Astrocyte (in vitro differentiated cells and primary cell): Measurements from ENCODE around the gene GDF7. TPM values are rescaled to one million over a fixed set of nuclear protein-coding genes. Genes with fewer than 3 reads are reported as not detected.

Experiments used
- DNase-seq: peaks from one replicate; pipeline ENCODE4 v3.0.0-alpha.2; 2010; ENCODE audit warnings: low read depth
- FAIRE-seq: peaks from 2 replicates; lab custom pipeline; 2011; peaks lifted over from hg19 to GRCh38; lab: Jason Lieb, UNC
- H2AFZ ChIP-seq: 2 replicates; pipeline ENCODE4 v1.6.0; 2012; ENCODE audit warnings: low read depth, low read length, inconsistent platforms
- H3K27ac ChIP-seq: 2 replicates; pipeline ENCODE4 v1.5.1; 2011; ENCODE audit warnings: low read depth, low read length, inconsistent platforms
- H3K27me3 ChIP-seq: 2 replicates; pipeline ENCODE4 v1.6.0; 2011; ENCODE audit warnings: low read length, inconsistent platforms; ENCODE audit not compliant: insufficient read depth
- H3K36me3 ChIP-seq: 2 replicates; pipeline ENCODE4 v1.5.1; 2011; ENCODE audit warnings: low read length, inconsistent platforms; ENCODE audit not compliant: insufficient read depth
- H3K4me1 ChIP-seq: 2 replicates; pipeline ENCODE4 v1.5.1; 2011; ENCODE audit warnings: low read length, inconsistent platforms; ENCODE audit not compliant: insufficient read depth
- H3K4me2 ChIP-seq: 2 replicates; pipeline ENCODE4 v1.6.0; 2012; ENCODE audit warnings: low read length, inconsistent platforms
- H3K4me3 ChIP-seq: 2 replicates; pipeline ENCODE4 v1.5.1; 2011; ENCODE audit warnings: low read depth, mild to moderate bottlenecking, low read length, inconsistent platforms; ENCODE audit not compliant: insufficient read depth
- H3K79me2 ChIP-seq: 2 replicates; pipeline ENCODE4 v1.6.0; 2012; ENCODE audit warnings: mild to moderate bottlenecking, low read length, inconsistent platforms; ENCODE audit not compliant: insufficient read depth
- H3K9ac ChIP-seq: 2 replicates; pipeline ENCODE4 v1.6.0; 2012; ENCODE audit warnings: mild to moderate bottlenecking, low read length, inconsistent platforms
- H3K9me3 ChIP-seq: 2 replicates; pipeline ENCODE4 v1.5.1; 2012; ENCODE audit warnings: low read depth, mild to moderate bottlenecking, low read length, inconsistent platforms; ENCODE audit not compliant: insufficient read depth
- H4K20me1 ChIP-seq: 2 replicates; pipeline ENCODE4 v1.6.0; 2012; ENCODE audit warnings: low read length, inconsistent platforms; ENCODE audit not compliant: insufficient read depth
- H3K27ac Mint-ChIP-seq: one replicate; pipeline ENCODE4 v1.8.0; 2021; ENCODE audit warnings: mild to moderate bottlenecking, mixed read lengths; ENCODE audit not compliant: unreplicated experiment
- H3K27me3 Mint-ChIP-seq: one replicate; pipeline ENCODE4 v1.8.0; 2021; ENCODE audit warnings: low read depth, mixed read lengths; ENCODE audit not compliant: unreplicated experiment
- H3K36me3 Mint-ChIP-seq: one replicate; pipeline ENCODE4 v1.8.0; 2021; ENCODE audit warnings: low read depth, mixed read lengths; ENCODE audit not compliant: unreplicated experiment
- H3K4me1 Mint-ChIP-seq: one replicate; pipeline ENCODE4 v1.8.0; 2021; ENCODE audit warnings: low read depth, mixed read lengths; ENCODE audit not compliant: unreplicated experiment
- H3K4me3 Mint-ChIP-seq: one replicate; pipeline ENCODE4 v1.8.0; 2021; ENCODE audit warnings: mild to moderate bottlenecking, moderate library complexity, mixed read lengths; ENCODE audit not compliant: unreplicated experiment
- H3K9me3 Mint-ChIP-seq: one replicate; pipeline ENCODE4 v1.8.0; 2021; ENCODE audit warnings: mild to moderate bottlenecking, mixed read lengths; ENCODE audit not compliant: unreplicated experiment
- CTCF ChIP-seq: IDR thresholded peaks from 2 replicates; pipeline ENCODE4 v1.5.1; 2011; ENCODE audit warnings: low read depth, mild to moderate bottlenecking, inconsistent platforms, low read length, moderate library complexity; ENCODE audit not compliant: insufficient read depth
- EZH2 ChIP-seq: IDR thresholded peaks from 2 replicates; pipeline ENCODE4 v1.6.1; 2012; ENCODE audit warnings: mild to moderate bottlenecking, low read length, inconsistent platforms; ENCODE audit not compliant: insufficient read depth
- total RNA-seq: library from RNA; stranded (reverse); gene quantifications from 2 replicates; pipeline ENCODE4 v1.2.1, GENCODE V29; 2021

The GDF7 gene
- total RNA-seq, 1 donor from 2014 or later, result 1.9 TPM

- no peaks in the 10 kb centered on the region for H3K36me3 ChIP-seq
- Mint-ChIP-seq H3K27ac (no peak overlapping the region), H3K36me3 (peaks cover 2% of the 10 kb centered on the region), H3K4me1 (peaks cover 17% of the 10 kb centered on the region), H3K4me3 (no peak overlapping the region), H3K9me3 (no peaks in the 10 kb centered on the region), H3K27me3 (no peaks in the 10 kb centered on the region)
- no peaks in the 10 kb centered on the region for H3K9me3 ChIP-seq
- H3K79me2 ChIP-seq, result no peaks in the 10 kb centered on the region
- H3K4me1 ChIP-seq, result no peaks in the 10 kb centered on the region
- DNase-seq (peak; percentile 63), FAIRE-seq (no peak)
- no peak for TF ChIP-seq CTCF
- TF ChIP-seq EZH2, result no peak
- H2AFZ ChIP-seq, result no peak overlapping the region
- no peak overlapping the region for H3K4me3 ChIP-seq
- H4K20me1 ChIP-seq, result peaks cover 5% of the 10 kb centered on the region
- no peak overlapping the region for H3K9ac ChIP-seq
- no peaks in the 10 kb centered on the region for H3K27me3 ChIP-seq
- no peak overlapping the region for H3K27ac ChIP-seq
- H3K4me2 ChIP-seq, result peak overlapping the region; percentile 45
Observed at GRCh38 chr2:20702563-20702962, 35.6 kb downstream of the GDF7 start.

GRCh38 chr2:20704886-20705285 lies 37.9 kb downstream of the GDF7 start:
- Histone ChIP-seq H3K27ac (no peak overlapping the region), H3K4me1 (no peaks in the 10 kb centered on the region), H3K27me3 (no peaks in the 10 kb centered on the region), H3K79me2 (no peaks in the 10 kb centered on the region), H4K20me1 (peaks cover 7% of the 10 kb centered on the region), H2AFZ (no peak overlapping the region), H3K36me3 (no peaks in the 10 kb centered on the region), H3K4me3 (no peak overlapping the region), H3K9me3 (no peaks in the 10 kb centered on the region), H3K9ac (no peak overlapping the region), H3K4me2 (no peak overlapping the region)
- Mint-ChIP-seq H3K27me3 (no peaks in the 10 kb centered on the region), H3K27ac (no peak overlapping the region), H3K4me1 (peaks cover 9% of the 10 kb centered on the region), H3K9me3 (no peaks in the 10 kb centered on the region), H3K36me3 (peaks cover 5% of the 10 kb centered on the region), H3K4me3 (no peak overlapping the region)
- DNase-seq (no peak), FAIRE-seq (no peak)
- no peak for TF ChIP-seq EZH2
- no peak for TF ChIP-seq CTCF

- TF ChIP-seq EZH2, result no peak
- TF ChIP-seq CTCF, result no peak
- Histone ChIP-seq H3K9me3 (no peaks in the 10 kb centered on the region), H3K9ac (no peak overlapping the region), H2AFZ (no peak overlapping the region), H3K4me1 (no peaks in the 10 kb centered on the region), H3K27me3 (no peaks in the 10 kb centered on the region), H3K79me2 (no peaks in the 10 kb centered on the region), H4K20me1 (peaks cover 7% of the 10 kb centered on the region), H3K36me3 (no peaks in the 10 kb centered on the region), H3K4me2 (no peak overlapping the region), H3K4me3 (no peak overlapping the region), H3K27ac (no peak overlapping the region)
- H3K27ac Mint-ChIP-seq, result no peak overlapping the region
- FAIRE-seq (no peak), DNase-seq (no peak)
- H3K27me3 Mint-ChIP-seq, result no peaks in the 10 kb centered on the region
- H3K4me1 Mint-ChIP-seq, result peaks cover 9% of the 10 kb centered on the region
- H3K36me3 Mint-ChIP-seq, result peaks cover 7% of the 10 kb centered on the region
- H3K4me3 Mint-ChIP-seq, result no peak overlapping the region
- H3K9me3 Mint-ChIP-seq, result no peaks in the 10 kb centered on the region
Observed at GRCh38 chr2:20706217-20706616, 39.3 kb downstream of the GDF7 start.
